ENCODE results near the gene ABCC6.
"Not testable (repeated sequence)": the region's sequence is repeated elsewhere in the genome, so short reads cannot be mapped to it uniquely, and the experiment has no call there.

Gene ABCC6

DNA sequence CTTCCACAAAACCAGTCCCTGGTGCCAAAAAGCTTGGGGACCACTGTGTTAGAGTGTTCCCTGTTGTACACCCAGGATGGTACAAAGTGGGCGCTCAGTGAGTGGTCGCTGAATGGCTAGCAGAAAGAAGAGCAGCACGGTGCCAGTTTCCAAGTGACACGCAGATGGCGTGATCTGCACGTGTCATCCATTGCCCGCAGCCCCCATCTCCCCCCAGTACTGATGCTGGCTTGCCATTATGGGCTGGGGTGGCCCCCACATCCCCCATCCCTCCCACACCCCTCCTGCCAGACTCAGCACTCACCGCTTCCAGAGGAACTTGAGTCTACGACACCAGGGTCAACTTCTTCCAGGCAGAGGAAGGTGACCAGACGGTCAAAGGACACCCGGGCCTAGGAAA is 36.5 kb downstream of the ABCC6 start:
- DNase-seq = no peak

DNA sequence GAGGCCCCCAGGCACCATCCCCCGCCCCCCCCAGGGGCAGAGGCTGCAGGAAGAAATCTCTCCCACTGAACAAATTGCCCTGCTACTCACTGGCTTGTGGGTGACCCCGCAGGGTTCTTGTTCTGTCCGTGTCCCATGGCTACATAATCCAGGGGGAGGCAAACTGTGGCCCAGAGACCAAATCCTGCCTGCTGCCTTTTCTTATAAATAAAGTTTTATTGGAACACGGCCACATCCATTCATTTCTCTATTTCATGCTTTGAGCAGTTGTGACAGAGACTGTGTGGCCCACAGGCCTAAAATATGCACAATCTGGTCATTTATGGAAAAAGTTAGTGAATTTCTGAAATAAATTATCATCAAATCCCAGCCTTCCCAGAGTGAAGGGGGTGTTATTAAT is 38.2 kb downstream of the ABCC6 start:
- DNase-seq = no peak

DNA sequence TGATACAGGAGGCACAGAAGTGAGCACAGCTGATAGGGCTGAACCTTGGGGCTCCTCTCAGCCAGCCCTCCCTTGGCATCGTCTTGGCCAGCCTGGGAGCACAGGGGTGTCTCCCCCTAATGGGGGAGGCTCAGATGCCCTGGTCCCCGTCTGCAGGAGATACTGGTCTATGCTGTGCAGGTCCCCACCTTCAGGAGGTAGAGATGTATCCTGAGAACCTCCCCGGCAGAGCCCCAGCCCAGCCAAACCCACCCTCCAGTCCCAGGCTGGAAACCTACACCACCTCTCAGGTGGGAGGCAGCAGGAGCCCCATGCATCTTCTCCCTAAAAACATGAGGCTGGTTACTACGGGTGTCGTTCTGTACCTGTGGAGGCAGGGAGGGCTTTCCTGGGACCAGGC is 38.7 kb downstream of the ABCC6 start:
- no peak for DNase-seq

DNA sequence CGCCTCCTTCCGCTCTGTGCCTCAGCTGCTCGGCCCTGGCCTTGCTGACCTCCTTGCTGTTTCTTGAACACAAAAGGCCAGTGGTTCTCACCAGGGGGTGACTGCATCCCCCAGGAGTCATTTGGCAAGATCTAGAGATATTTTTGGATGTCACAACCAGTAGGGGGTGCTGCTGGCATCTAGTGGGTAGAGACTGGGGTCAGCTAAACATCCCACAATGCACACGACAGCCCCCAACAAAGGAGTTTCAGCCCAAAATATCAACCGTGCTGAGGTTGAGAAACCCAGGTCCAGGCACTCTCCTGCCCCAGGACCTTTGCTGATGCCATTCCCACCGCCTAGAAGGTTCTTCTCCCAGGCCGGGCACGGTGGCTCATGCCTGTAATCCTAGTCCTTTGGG is 39.7 kb downstream of the ABCC6 start:
- DNase-seq = no peak

DNA sequence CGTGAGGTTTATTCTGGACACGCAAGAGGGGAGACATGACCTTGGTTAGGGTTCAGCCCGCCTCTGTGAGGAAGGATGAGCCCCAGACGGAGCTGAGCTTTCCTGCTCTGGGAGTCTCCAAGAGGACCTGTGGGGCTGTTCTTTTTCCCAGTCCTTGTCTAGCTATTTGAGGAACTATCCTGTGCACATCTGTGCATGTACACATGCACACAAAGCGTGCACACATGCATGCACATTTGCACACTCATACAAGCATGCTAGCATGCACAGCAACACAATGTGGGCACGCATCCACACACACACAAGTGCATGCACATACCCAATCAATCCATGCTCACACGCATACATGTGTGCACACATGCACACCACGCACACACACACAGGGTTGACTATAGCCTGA is 40.4 kb downstream of the ABCC6 start:
- no peak for DNase-seq

DNA sequence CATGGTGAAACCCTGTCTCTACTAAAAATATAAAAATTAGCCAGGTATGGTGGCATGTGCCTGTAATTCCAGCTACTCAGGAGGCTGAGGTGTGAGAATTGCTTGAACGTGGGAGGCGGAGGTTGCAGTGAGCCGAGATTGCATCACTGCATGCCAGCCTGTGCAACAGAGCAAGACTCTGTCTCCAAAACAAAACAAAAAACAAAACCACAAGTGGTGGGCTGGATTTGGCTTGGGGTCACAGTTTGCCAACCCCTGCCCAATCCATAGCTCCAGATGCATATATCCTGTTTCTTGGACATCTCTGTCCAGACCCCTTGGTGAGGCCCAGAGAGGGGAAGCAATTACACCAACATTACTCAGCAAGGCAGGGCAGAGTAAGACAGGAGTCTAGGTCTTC is 41.5 kb downstream of the ABCC6 start:
- not testable (repeated sequence) for DNase-seq

DNA sequence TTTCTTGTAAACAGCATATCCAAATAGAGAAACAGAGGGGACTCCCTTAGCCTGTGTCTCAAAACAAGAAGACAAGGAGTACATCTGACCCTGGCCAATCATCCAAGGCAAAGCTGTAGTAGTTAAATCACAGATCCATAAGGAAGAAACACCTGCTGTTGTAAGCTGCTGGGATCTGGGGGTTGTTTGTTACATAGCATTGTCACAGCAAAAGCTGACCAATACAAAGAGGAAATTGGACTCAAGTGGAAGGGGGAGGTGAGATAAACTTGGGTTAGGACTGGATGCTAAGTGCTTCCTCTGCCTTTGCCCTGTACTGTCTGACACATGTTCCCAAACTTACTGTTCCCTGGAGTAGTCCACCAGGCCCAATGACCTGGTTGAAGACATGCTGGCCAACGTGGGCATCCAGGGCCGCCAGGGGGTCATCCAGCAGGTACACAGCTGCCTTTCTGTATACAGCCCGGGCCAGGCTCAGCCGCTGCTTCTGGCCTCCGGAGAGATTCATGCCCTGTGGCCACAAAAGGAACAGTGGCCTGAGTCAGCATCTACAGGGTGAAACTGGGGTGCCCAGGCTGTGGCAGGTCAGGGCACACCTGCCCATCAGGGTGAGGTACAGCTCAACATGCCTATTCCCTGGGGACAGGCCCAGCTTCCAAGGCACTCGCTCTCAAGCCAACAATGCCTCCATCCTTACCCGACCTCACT is 44.7 kb downstream of the ABCC6 start:
- DNase-seq = no peak

DNA sequence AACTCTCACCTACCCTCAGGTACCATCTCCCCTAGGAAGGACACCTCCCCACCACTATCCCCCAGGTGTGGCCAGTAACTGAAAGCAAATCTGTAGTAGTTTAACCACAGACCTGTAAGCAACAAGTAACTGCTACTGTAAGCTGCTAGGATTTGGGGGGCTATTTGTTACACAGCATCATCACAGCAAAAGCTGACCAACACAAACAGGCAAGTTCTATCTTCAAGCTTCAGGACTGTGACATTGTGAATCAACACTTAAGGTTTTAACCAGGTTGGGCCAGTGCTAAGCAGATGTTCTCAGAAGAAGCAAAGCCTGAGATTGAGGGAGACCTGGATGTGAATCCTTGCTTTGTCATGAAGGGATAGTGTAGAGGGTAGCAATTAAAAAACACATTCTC is 47.0 kb downstream of the ABCC6 start:
- no peak for DNase-seq

DNA sequence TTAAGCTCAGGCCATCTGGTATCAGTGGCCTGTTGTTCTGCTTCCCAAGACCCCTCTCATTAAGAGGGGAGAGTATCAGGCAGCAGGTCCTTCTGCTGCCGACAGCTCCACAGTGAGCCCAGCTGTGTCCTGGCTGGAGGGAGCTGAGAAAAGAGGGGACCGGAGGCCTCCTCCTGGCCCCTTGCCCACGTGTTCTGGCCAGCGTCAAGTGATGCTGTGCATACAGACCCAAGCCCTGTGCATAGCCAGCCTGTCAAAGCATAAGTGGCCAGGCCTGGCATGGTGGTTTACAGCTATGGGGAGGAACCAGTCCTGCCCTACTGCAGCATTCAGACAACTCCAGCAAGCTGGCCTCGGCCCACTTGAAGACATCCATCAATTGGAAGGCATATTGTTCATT is 48.0 kb downstream of the ABCC6 start:
- DNase-seq = no peak

DNA sequence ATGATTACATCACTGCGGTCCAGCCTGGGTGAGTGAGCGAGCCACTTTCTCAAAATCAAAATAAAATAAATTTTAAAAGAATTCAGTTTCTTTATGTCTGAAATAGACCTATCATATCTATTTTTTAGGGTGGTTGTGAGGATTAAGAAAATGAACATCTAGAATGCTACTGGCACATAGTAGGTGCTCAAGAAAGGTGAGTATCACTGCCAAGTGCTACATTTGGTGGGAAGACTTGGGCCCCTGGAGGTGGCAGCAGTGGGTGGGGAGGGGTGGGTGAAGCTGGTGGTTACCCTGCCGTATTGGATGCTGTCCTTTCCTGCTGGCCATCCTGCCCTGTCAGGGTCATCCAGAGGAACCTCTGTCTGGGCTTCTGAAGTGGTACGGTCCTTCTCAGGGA is 50.3 kb downstream of the ABCC6 start:
- DNase-seq = no peak

DNA sequence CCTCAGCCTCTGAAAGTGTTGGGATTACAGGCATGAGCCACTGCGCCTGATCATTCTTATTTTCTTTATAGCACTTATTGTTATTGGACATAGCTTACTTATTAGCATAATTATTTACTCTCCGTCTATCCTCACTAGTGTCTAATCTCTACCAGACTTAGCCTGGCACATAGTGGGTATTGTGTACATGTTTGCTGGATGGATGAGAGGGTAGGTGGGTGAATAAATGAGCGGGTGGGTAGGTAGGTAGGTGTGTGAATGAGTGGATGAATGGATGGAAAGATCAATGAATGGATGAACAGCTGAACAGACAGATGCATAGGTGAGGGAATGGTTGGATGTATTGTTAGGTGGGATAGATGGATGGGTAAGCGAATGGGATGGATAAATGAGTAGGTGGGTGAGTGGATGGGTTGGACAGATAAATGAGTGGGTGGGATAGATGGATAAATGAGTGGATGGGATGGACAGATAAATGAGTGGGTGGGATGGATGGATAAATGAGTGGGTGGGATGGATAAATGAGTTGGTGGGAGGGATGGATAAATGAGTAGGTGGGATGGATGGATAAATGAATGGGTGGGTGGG is 51.9 kb downstream of the ABCC6 start:
- DNase-seq = no peak

DNA sequence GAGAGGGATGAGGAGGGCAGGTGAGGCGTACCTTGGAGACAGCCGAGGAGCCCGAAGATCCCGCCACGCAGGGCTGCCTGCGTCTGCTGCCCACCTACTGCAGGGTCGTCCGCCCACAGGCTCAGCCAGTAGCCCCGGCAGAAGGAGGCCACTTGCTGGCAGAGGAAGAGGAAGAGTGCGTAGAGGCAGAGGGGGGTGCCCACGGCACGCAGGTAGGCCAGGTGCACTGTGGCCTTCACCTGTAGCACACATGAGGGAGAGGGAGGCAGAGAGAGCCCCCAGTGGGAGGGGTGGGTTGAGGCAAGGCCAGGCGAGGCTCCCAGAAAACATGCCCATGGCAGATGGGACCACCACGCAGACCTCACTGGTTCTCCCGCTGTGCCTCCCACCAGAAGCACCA is 53.7 kb downstream of the ABCC6 start:
- no peak for DNase-seq

DNA sequence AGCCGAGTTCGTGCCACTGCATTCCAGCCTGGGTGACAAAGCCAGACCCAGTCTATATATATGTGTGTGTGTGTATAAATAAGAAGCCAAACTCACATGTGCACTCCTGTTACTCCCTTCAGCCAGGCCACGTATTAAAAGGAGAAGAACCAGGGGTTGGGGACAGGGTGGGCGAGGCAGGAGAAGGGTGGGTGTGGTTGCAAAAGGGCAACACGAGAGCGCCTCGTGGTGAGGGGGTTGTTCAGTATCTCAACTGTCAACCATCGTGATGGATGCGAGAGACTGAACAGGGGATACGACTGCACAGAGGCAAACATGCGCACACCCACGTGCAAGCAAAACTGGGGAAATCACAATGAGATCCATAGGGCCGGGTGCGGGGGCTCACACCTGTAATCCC is 54.9 kb downstream of the ABCC6 start:
- DNase-seq = no peak

DNA sequence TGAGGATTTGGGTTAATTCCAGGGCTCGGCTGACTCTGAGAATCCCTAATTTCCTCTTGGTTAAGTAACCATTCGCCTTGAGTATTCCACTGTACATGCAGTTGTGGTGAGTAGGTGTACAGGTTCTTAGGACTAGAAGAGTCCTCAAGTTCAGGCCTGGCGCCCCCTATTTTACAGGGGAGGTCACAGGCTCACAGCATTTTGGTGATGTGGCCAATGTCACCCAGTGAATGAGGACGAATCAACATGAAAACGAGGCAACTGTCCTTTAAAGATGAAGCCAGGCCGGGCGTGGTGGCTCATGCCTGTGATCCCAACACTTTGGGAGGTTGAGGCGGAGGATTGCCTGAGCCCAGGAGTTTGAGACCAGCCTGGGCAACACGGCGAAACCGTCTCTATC is 55.4 kb downstream of the ABCC6 start:
- DNase-seq = no peak

DNA sequence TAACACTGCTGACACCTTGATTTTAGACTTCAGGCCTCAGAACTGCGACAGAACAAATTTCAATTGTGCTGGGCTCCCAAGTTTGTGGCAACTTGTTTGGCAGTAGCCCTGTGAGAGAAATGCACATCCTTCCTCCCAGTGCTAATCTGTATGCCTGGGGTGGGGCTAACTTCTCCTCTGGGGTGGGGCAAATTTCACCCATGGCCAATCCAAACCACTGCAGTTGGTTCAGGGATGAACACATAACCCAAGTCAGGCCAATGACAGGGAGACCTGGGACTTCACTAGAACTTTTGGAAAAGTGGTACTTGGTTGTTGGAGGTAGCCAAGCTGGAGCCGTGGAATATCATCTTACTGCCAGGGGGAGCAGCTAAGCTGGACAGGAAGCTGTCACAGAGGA is 56.3 kb downstream of the ABCC6 start:
- no peak for DNase-seq

DNA sequence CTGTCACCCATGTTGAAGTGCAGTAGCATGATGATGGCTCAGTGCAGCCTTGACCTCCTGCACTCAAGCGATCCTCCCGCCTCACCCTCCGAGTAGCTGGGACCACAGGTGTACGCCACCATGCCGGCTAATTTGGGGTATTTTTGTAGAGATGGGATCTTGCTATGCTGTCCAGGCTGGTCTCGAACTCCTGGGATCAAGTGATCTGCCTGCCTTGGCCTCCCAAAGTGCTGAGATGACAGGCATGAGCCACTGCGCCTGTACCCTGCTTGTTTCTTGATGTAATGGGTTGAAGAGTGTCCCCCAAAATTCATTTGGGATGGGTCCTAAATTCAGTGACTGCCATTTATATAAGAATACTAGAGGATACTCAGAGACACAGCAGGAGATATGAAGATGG is 57.2 kb downstream of the ABCC6 start:
- no peak for DNase-seq

DNA sequence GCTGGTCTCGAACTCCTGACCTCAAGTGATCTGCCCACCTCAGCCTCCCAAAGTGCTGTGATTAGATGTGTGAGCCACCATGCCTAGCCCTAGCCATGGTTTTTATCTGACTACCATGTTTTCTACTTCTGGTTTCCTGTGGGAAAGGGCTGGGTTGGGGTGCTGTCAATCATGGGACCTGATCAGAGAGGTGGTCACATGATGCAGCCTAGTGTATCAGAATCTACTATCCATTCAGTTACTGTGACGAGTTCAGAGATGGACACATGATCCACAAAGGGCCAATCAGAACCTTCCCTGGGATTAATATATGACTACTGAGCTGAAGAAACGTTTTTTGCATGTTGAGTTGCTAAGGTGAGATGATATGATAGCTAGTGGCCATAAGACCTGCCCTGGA is 59.1 kb downstream of the ABCC6 start:
- no peak for DNase-seq

DNA sequence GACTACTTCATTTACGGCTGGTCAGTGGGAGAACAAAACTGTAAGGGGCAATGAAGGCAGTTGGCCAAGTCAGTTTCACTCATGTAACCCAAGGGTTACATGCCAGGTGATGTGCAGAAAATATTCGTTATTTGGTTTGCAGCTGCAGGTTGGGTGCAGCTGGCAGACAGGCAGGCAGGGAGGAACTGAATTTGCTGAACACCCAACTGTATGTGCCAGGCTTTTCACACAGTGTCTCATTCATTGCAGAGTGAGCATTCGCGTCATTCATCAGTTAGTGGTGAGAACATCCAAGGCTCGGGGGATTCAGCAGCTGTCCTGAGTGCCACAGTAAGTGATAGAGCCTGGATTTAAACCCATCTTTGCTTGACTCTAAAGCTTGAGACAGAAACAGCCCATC is 59.7 kb downstream of the ABCC6 start:
- no peak for DNase-seq

DNA sequence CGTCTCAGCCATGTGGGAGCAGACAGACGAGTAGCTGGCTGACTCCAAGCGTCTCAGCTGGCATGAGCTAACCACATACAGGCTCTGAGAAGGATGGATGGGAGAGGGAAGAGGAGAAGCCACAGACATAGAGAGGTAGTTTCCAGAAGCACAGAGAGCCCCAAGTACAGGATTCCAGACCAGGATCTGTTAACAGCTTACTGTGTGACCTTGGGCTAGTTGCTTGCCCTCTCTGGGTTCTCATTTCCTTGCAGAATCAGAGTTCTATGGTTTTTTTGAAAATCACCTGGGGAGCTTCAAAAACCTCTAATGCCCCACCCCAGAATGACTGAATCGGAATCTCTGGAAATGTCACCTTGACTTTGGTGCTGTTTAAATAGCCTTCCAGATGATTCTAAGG is 60.2 kb downstream of the ABCC6 start:
- DNase-seq = no peak

DNA sequence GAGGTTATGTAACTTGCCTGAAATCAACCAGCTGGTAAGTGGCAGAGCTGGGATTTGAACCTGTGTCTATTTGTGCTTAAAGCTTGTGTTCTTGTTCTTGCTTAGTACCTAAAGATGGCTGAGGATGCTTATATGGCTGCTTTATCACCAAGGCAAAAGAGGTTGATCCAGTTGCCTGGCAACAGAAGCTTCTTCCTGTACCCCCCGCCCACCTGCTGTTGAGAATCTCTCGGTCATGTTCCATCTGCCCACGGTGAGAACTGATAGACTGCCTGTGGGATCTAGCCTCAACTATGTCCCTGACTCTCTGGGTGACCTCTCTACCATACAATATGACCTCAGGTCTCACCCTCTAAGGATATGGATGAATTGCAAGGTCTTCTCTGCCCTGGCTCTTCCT is 60.7 kb downstream of the ABCC6 start:
- DNase-seq = no peak

DNA sequence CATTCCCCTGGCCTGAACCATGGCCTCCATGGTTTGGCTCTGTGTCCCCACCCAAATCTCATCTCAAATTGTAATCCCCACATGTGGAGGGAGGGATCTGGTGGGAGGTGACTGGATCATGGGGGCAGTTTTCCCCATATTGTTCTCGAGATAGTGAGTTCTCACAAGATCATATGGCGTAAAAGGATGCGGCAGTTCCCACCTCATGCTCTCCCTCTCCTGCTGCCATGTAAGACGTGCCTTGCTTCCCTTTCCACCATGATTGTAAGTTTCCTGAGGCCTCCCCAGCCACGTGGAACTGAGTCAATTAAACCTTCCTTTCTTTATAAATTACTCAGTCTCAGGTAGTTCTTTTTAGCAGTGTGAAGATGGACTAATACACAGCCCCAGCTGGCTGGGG is 61.5 kb downstream of the ABCC6 start:
- DNase-seq = not testable (repeated sequence)

DNA sequence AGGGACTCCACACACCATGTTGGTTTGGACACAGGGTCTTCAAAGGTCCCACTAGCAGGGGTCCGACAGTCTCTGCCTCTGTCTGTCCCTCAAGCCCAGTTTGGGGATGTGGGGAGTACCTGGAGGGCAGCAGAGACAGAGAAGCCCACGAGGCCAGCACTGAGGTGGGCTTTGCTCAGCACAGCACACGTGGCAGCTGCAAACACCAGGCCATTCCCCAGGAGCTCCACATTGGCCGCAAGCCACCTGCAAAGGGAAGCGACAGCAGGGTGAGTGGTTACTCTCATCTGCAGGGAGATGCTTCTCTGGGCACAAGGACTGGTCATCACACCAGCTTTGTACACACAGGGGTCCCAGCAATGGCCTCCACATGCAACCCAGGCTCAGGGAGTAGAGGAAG is 62.0 kb downstream of the ABCC6 start:
- DNase-seq = no peak

DNA sequence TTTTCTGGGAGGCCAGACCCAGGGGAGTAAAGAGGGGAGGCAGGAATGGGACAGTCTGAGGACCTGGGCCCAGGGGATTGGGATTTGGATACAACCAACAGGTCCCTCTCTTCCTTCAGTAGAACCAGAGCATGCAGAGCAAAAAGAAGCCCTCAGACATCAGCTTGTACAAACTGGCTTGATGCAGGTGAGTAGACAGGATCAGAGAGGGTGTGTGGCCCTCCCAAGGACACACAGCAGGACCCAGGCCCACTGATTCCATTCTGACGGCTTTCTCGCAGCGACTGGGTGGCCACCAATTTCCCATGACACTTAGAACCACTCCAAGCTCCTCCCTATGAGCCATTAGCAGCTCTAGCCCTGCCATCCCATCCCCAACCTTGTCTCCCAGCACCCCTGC is 63.6 kb downstream of the ABCC6 start:
- no peak for DNase-seq

DNA sequence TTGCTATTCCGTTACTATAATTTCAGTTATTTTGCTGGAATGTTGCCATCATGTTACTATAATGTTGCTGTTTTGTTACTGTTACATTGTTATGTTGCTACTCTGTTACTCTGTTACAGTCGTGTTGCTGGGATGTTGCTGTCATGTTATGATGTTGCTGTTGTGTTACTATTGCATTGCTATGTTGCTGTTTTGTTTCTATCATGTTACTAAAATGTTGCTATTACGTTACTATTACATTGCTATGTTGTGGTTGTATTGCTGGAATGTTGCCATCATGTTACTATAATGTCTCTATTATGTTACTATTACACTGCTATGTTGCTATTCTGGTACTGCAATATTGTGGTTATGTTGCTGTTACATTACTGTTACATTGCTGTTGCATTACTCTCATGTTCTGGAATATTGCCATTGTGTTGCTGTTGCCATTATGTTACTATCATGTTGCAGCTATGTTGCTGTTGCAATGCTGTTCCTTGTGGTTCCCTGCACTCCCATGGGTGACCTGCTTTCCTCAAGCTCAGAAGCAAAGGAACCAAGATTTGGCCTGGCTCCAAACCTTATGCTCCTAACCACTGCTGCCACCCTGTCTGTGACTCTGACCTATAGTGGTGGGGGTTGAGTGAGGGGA is 64.4 kb downstream of the ABCC6 start:
- DNase-seq = no peak
